SU-DHL-6 (cell line): ENCODE measurements around the gene DELE1.

Source experiments
- H2AFZ ChIP-seq: fragments of 200-600 bp; sonication (generic); 2 replicates; pipeline ENCODE4 v1.6.1; 2014; ENCODE audit warnings: low read depth, mild to moderate bottlenecking, moderate library complexity, mixed read lengths, antibody characterized with exemption, low read length; ENCODE audit not compliant: severe bottlenecking
- H3F3A ChIP-seq: fragments of 200-600 bp; shearing (Covaris generic); 2 replicates; pipeline ENCODE4 v1.6.0; 2016; ENCODE audit warnings: antibody characterized with exemption, mild to moderate bottlenecking; ENCODE audit not compliant: insufficient read depth
- H3K27ac ChIP-seq: fragments of 200-600 bp; sonication (generic); 2 replicates; pipeline ENCODE4 v1.5.1; 2016; ENCODE audit warnings: low read depth, mild to moderate bottlenecking, low read length, moderate library complexity, mixed read lengths
- H3K27me3 ChIP-seq: fragments of 200-600 bp; sonication (generic), shearing (Covaris generic); 2 replicates; pipeline ENCODE4 v1.6.0; 2014; ENCODE audit warnings: mild to moderate bottlenecking, low read length
- H3K36me3 ChIP-seq: fragments of 200-600 bp; sonication (generic); 2 replicates; pipeline ENCODE4 v1.6.1; 2014; ENCODE audit warnings: mild to moderate bottlenecking, low read length, mixed read lengths
- H3K4me2 ChIP-seq: fragments of 300-600, 200-600 bp; shearing (Covaris generic), sonication (generic); 2 replicates; pipeline ENCODE4 v1.6.0; 2014; ENCODE audit warnings: low read length, low read depth, mild to moderate bottlenecking; ENCODE audit not compliant: poor library complexity, severe bottlenecking
- H3K4me3 ChIP-seq: fragments of 200-600 bp; sonication (generic); 2 replicates; pipeline ENCODE4 v1.5.1; 2014; ENCODE audit warnings: antibody characterized with exemption, low read length, mild to moderate bottlenecking, mixed read lengths; ENCODE audit not compliant: insufficient read depth, poor library complexity, severe bottlenecking
- H3K79me2 ChIP-seq: fragments of 200-600 bp; sonication (generic); 2 replicates; pipeline ENCODE4 v1.6.1; 2014; ENCODE audit warnings: mild to moderate bottlenecking, low read length, moderate library complexity; ENCODE audit not compliant: insufficient read depth
- H3K9ac ChIP-seq: fragments of 200-600 bp; sonication (generic); 2 replicates; pipeline ENCODE4 v1.7.0; 2014; ENCODE audit warnings: mild to moderate bottlenecking, low read length
- H3K9me2 ChIP-seq: fragments of 200-600 bp; sonication (generic); replicated peaks from 2 replicates; pipeline ENCODE4 v1.6.1; 2014; ENCODE audit warnings: low read length; ENCODE audit not compliant: insufficient read depth
- H3K9me3 ChIP-seq: fragments of 200-600 bp; sonication (generic); 2 replicates; pipeline ENCODE4 v1.6.1; 2014; ENCODE audit warnings: low read length, mixed read lengths; ENCODE audit not compliant: insufficient read depth
- H4K20me1 ChIP-seq: fragments of 200-600 bp; sonication (generic); 2 replicates; pipeline ENCODE4 v1.6.1; 2014; ENCODE audit warnings: low read depth, mild to moderate bottlenecking, antibody characterized with exemption, low read length, moderate library complexity, mixed read lengths
- EZH2phosphoT487 ChIP-seq: fragments of 200-600 bp; sonication (generic), shearing (Covaris generic); conservative IDR thresholded peaks from 2 replicates; pipeline ENCODE4 v1.6.1; 2018; ENCODE audit warnings: mild to moderate bottlenecking, antibody characterized with exemption, low read length, moderate library complexity, mixed read lengths
- TF ChIP-seq, protein P1 (sequence below): fragments of 200-600 bp; sonication (generic); IDR thresholded peaks from one replicate; pipeline ENCODE4 v1.5.1; 2017; ENCODE audit warnings: antibody characterized with exemption, mild to moderate bottlenecking, low read length, moderate library complexity; ENCODE audit not compliant: insufficient read depth, poor library complexity, severe bottlenecking

Gene DELE1

DNA sequence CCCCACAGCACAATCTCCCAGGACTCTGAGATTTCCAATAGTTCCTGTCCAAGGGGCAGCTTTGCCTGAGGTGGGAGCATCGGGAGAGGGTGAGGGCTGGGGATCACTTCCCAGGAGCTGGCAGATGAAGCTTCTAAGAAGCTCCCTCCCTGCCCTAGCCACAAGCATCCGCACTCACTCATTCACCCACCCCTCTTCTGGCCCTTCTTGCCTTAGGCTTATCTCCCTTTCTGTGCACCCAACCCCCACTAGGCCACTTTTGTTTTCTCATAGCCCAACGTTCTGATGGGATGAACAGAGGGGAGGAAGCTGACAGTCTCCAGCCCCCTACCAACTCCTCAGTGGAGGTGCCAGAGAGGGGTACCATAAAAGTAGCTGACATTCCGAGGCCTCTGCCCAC, 41.8 kb upstream of the DELE1 start:
- H2AFZ ChIP-seq: no peak overlapping the region
- H3K9me3 ChIP-seq: no peaks in the 10 kb centered on the region
- no peaks in the 10 kb centered on the region for H3K9me2 ChIP-seq
- TF ChIP-seq, protein P1, sequence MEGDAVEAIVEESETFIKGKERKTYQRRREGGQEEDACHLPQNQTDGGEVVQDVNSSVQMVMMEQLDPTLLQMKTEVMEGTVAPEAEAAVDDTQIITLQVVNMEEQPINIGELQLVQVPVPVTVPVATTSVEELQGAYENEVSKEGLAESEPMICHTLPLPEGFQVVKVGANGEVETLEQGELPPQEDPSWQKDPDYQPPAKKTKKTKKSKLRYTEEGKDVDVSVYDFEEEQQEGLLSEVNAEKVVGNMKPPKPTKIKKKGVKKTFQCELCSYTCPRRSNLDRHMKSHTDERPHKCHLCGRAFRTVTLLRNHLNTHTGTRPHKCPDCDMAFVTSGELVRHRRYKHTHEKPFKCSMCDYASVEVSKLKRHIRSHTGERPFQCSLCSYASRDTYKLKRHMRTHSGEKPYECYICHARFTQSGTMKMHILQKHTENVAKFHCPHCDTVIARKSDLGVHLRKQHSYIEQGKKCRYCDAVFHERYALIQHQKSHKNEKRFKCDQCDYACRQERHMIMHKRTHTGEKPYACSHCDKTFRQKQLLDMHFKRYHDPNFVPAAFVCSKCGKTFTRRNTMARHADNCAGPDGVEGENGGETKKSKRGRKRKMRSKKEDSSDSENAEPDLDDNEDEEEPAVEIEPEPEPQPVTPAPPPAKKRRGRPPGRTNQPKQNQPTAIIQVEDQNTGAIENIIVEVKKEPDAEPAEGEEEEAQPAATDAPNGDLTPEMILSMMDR: no peak
- no peak for TF ChIP-seq EZH2phosphoT487
- no peaks in the 10 kb centered on the region for H3K27me3 ChIP-seq
- H3K27ac ChIP-seq: no peak overlapping the region
- no peaks in the 10 kb centered on the region for H3F3A ChIP-seq
- H3K4me3 ChIP-seq: no peak overlapping the region
- no peak overlapping the region for H3K9ac ChIP-seq
- H3K36me3 ChIP-seq: no peaks in the 10 kb centered on the region
- H4K20me1 ChIP-seq: no peaks in the 10 kb centered on the region
- H3K79me2 ChIP-seq: no peaks in the 10 kb centered on the region
- H3K4me2 ChIP-seq: no peak overlapping the region

DNA sequence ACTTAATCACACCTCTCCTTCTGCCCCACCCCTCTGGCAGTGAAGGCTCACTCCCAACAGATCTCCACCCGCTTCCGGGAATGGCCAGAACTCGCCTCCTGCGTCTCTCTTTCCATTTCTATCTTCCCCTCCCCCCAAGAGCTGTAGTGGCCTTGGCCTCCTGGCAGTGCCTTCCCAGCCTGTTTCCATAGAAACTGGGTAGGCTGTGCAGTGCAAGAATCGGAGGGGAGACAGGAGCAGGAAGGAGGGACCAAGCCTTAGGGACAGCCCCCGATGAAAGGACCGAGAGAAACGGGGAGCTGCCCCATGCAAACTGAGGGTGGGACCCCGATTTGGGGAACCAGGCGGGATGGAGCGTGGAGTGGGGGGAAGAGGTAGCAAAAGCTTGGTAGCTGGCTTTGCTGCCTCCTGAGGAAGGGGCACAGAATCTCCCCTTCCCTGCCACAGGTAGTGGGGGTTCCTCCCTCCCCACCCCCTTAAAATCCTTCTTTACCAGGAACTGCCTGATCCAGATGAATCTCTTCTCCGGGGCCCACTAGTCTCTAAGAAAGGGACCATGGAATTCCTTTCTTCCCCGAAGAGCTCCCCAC, 41.0 kb upstream of the DELE1 start:
- Histone ChIP-seq H3K36me3 (no peaks in the 10 kb centered on the region), H3K79me2 (no peaks in the 10 kb centered on the region), H3K4me3 (no peak overlapping the region), H3K9me3 (no peaks in the 10 kb centered on the region), H2AFZ (no peak overlapping the region), H3K9me2 (no peaks in the 10 kb centered on the region), H3K4me2 (no peak overlapping the region), H4K20me1 (no peaks in the 10 kb centered on the region), H3F3A (no peaks in the 10 kb centered on the region), H3K27me3 (no peaks in the 10 kb centered on the region), H3K9ac (no peak overlapping the region), H3K27ac (no peak overlapping the region)
- TF ChIP-seq EZH2phosphoT487: no peak
- TF ChIP-seq, protein P1: no peak

- Histone ChIP-seq H3K79me2 (no peaks in the 10 kb centered on the region), H3K4me2 (no peak overlapping the region), H2AFZ (no peak overlapping the region), H3K9ac (no peak overlapping the region), H3K27me3 (no peaks in the 10 kb centered on the region), H4K20me1 (no peaks in the 10 kb centered on the region), H3K36me3 (no peaks in the 10 kb centered on the region), H3F3A (no peaks in the 10 kb centered on the region), H3K9me2 (no peaks in the 10 kb centered on the region), H3K4me3 (no peak overlapping the region), H3K27ac (no peak overlapping the region), H3K9me3 (no peaks in the 10 kb centered on the region)
- TF ChIP-seq EZH2phosphoT487: no peak
- TF ChIP-seq, protein P1: no peak
Measured at GRCh38 chr5:141883184-141883891, 40.3 kb upstream of the DELE1 start.
